GM12872 (cell line): ENCODE measurements around the gene CNGA1.

Experiments
- CTCF ChIP-seq: IDR thresholded peaks from 3 replicates; pipeline ENCODE4 v1.5.1; 2011; ENCODE audit warnings: low read depth, mild to moderate bottlenecking, low read length, moderate library complexity; ENCODE audit not compliant: insufficient read depth

Gene CNGA1

GRCh38 chr4:47939456-47939855 lies 77.0 kb downstream of the CNGA1 start:
- no peak for TF ChIP-seq CTCF

- TF ChIP-seq CTCF = no peak
Measured at GRCh38 chr4:47936336-47936735, 80.1 kb downstream of the CNGA1 start.

GRCh38 chr4:47933840-47934239 lies 82.6 kb downstream of the CNGA1 start:
- peak; percentile 43; the same call in 2 of the 3 replicates for TF ChIP-seq CTCF

GRCh38 chr4:47930971-47931804 lies 85.3 kb downstream of the CNGA1 start:
- no peak for TF ChIP-seq CTCF

GRCh38 chr4:47929682-47930201 lies 86.7 kb downstream of the CNGA1 start:
- TF ChIP-seq CTCF = no peak

- peak; percentile 82 for TF ChIP-seq CTCF
Measured at GRCh38 chr4:47926667-47927258, 89.7 kb downstream of the CNGA1 start.

- no peak for TF ChIP-seq CTCF
Measured at GRCh38 chr4:47915378-47915777, 101.1 kb downstream of the CNGA1 start.
